Measurements from ENCODE around the gene TNP2.
A peak's percentile ranks its signal among the peaks of the same experiment; 100 is the strongest.

TNP2 gene

DNA sequence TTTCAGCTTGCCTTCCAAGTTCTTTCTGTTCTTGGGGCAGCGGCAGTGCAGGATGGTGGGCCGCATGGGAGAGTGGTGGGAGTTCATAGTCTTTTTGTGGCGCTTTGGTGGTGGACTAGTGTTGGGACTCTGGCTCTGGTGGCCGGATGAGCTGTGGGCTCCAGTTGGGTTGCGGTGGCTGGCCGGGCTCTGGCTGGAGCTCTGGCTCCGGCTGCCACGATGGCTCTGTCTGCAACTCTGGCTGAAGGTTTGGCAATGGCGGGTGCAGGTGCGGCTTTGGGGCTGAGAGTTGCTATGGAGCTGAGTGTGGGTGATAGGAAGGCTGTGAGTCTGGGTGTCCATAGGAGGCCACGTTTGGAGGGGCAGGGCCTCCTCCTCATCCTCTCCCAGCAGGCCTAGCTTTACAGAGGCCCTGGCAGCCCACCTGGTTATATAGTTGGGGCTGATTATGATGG, at the start of gene TNP2:
TNP2 (minus strand) TSS at position 405 of the 455 bp plus-strand sequence; CDS start at position 342, 63 bp downstream.
- no peak for DNase-seq

DNA sequence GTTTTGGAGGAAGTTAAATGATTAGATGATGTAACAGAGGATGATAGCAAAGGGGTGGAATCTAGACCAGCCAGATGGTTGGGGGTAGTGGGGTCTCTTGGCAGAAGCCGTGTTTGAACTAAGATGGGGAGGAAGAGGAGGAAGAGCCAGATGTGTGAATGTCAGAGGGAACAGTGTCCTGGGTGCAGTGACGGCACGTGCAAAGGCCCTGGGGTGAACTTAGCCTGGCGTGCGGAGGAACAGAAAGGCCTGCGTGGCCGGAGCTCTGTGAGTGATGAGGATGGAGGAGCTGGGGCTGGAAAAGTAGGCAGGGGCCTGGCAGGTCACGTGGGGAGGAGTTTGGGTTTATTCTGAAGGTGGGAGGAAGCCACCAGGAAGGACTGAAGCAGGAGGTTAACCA, 49.7 kb upstream of the TNP2 start:
- DNase-seq: no peak

DNA sequence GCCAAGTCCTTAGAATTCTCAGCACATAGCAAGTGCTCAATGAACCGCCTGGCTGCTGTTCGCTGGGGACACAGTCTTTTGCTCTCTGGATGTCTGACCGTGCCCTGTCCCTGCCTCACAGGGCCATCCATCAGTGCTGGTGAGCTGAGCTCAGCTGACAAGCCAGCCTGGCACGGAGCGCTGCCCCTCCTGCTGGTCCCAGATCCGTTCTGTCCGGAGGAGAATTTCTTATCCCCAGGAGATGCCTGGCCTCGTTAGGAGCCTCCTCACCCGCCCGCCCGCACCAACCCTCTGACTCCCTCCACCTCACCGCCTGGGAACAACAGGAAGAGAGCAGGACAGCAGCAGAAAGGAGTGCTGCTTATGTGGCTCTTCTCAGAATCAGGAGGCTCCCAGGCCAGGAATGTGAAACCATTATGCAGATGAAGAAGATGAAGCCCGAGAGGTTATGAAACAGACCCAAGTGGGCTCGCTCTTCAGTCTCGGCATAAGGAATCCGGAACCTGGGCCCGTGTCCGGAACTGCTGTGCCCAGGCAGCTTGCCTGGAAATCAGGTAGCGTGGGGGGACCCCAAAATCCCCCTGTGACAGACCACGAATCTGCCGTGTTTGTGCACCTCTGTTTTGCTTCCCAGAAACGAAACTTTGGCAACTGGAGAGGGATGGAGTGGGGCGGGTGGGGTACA, 47.3 kb upstream of the TNP2 start:
- DNase-seq: no peak

DNA sequence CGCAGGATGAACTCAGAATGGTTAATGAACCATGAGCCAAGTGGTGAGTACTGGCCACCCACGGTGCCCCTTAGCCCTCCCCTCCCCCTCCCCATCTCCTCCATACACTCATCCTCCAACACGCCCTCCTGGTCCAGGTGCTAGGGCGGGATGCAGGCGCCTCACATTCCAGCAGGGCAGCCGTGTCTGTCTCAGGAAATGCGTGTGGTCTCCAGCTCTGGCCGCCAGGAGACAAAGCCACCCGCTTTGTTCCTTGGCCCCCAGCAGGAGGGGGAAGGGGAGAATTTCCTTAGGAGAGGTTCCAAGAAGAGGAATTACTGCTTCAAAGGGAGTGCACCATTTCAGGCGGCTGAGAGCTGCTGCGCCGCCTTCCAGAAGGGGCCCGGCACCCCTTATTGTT, 46.4 kb upstream of the TNP2 start:
- peak; percentile 35 for DNase-seq

DNA sequence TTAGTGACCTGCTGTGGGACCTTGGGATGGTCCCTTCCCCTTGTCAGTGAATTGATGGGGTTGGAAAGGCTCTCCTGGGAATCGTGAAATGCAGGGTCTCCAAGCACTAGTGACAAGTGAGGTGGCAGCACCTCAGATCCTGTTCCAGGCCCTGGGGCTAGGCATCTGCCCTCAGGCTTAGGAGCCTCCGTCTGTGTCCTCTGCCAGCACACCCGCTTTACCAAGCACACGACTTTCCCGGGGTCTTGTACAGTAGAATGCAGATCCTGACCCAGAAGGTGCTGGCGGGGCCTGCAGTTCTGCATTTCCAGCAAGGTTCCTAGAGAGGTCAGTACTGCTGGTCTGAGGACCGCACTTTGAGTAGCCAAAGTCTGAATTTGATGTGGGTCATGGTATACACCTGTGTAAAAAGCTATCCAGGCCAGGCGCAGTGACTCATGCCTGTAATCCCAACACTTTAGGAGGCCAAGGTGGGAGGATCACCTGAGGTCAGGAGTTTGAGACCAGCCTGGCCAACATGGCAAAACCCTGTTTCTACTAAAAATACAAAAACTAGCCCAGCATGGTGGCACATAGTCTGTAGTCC, 45.3 kb upstream of the TNP2 start:
- no peak for DNase-seq

DNA sequence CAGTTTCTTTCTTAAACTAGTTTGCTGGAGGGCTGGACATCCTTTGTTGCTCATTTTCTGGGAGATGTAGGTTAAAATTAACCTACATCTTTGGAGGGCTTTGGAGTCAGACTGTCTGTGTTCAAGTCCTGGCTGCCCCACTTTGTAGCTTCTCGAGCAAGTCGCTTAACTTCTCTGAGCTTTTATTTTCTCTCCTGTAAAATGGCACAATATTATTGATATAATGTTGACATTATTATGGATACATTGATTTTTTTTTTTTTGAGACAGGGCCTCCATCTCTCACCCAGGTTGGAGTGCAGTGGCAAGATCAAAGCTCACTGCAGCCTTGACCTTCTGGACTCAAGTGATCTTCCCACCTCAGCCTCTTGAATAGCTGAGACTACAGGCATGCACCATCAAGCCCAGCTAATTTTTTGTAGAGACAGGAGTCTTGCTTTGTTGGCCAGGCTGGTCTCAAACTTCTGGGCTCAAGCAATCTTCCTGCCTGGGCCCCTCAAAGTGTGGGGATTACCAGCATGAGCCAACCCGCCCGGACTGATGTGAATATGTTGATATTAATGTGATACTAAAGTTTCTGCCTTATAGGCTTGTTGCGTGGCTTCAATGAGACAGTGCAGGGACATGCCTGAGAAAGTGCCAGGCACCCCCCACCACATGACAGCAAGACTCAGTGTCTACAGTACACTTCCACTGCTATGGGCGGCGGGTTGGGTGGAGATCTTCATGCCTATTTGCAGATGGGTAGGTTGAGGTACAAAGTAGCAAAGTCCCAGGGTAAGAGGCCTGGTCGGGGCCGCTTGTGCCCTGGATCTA, 44.6 kb upstream of the TNP2 start:
- no peak for DNase-seq

DNA sequence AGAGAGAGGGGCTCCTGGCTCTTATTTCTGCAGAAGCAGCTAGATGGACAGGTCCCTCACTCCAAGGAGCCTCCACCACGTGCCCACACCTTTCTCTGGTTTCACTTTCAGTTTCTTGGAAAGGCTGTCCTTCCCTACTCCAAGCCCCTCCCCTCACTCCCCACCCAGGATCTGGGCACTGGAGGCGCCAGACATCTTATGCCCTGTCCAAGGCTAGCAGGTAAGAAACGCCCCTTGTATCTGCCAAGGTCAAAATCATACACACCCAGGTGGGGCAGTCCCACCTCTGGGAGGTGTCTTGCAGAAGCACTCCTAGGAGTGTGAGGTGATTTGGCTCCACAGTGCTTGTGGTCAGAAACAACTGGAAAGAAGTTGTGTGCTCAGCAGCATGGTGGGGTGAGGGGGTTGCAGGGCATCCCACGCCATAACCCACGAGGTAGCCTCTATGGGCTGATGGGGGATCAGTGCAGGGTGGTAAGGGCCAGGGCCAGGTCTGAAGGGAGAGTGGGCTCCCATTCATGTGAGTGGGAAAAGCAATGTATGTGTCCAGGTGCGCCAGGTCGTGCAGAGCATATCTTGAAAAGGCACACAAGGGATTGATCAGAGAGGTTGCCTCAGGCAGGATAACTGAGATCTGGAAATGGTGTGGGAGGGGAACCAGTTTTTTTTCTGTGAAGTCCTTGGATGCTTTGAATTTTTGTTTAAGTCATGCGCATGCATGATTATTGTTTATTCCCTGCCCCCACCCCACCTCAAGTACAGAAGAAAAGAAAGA, 43.8 kb upstream of the TNP2 start:
- peak; percentile 77 for DNase-seq

DNA sequence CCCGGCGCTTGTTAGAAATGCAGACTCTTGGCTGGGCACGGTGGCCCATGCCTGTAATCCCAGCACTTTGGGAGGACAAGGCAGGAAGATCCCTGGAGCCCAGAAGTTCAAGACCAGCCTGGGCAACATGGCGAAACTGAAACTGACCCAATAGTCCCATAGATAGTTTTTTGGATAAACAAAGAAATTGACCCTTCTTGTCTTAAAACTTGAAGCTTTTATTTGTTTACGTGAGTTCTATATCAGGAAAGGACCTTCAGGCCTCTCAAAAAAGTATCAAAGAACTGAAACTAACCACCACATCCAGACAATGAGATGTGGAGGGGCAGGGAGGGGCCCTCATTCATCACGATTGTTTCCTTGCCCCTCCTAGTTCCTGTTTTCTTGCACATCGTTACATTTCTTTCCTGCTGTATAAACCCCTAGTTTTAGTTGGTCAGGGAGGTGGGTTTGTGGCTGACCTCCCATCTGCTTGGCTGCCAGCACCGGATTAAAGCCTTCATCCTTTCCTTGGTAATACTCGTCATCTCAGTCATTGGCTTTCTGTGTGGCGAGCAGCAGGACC, 42.0 kb upstream of the TNP2 start:
- no peak for DNase-seq

DNA sequence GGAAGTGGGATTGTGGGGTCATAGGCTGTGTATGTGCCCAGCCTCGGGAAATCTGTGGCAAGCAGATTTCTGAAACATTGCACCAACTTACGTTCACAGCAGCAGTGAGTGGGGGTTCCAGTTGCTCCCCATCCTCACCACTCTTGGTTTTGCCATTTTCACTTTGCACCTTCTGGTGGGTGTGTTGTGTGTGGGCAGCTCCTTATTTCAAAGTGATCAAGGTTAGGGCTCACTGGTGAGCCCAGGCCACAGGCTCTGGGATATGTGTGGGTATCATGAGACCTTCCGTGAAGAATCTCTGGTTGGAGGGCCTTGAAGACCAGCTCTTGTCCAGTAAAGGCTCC, 41.5 kb upstream of the TNP2 start:
- no peak for DNase-seq

DNA sequence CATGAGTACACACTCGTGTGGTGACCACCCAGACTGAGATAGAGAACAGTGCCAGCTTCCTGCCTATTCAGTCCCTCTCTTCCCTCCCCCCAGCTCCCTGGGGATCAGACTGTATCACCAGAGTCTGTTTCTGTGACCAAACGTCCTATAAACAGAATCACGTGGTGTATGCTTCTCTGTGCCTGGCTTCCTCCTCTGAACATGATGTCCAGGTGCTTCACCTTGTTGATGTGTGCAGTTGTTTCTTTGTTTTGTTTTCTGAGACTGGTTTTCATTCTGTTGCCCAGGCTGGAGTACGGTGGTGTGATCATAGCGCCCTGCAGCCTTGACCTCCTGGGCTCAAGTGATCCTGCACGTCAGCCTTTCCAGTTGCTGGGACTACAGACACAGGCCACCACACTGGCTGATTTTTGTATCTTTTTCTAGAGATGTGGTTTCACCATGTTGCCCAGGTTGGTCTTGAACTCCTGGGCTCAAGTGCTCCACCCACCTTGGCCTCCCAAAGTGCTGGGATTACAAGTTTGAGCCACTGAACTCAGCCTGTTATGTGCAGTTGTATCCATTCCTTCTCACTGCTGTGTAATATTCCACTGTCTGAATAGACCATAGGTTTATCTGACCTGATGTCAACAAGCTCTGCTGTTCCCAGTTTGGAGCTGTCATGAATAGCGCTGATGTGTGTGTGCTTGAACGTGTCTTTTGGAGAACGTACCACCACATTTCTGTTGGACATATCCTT, 40.9 kb upstream of the TNP2 start:
- DNase-seq: peak; percentile 58

DNA sequence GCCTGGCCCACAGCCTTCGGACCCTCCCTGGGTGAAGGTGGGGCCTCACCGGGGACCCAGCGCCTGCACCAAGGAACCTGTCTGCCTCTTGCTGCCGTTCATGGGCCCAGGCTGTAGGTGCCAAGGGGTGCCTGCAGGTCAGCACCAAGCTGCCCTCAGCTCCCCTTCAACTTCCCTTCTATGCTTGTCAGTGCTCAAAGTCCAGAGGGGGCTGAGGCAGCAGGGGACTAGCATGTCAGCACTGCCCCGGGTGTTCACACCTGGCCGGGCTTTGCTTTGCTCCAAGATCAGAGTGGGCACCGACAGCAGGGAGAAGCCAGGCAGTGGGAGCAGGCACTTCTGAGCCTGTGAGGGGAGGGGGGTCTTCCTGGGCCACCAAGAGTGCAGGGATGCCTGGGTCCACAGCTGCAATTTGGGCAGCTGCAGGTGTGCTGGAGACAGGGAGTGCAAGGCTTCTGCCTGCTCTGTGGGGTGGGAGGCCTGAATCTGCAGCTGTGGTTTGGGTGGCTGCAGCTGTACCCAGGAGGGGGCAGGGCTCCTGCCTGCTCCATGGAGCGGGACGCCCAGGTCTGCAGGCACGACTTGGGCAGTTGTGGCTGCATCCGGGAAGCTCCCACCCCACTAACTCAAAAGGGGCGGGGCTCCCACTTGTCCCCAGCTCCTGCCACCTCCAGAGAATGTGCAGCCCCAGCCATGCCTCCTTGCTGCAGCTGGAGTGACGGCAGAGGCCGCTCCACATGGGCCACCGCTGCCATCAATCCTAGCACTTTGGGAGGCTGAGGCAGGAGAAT, 39.6 kb upstream of the TNP2 start:
- no peak for DNase-seq

DNA sequence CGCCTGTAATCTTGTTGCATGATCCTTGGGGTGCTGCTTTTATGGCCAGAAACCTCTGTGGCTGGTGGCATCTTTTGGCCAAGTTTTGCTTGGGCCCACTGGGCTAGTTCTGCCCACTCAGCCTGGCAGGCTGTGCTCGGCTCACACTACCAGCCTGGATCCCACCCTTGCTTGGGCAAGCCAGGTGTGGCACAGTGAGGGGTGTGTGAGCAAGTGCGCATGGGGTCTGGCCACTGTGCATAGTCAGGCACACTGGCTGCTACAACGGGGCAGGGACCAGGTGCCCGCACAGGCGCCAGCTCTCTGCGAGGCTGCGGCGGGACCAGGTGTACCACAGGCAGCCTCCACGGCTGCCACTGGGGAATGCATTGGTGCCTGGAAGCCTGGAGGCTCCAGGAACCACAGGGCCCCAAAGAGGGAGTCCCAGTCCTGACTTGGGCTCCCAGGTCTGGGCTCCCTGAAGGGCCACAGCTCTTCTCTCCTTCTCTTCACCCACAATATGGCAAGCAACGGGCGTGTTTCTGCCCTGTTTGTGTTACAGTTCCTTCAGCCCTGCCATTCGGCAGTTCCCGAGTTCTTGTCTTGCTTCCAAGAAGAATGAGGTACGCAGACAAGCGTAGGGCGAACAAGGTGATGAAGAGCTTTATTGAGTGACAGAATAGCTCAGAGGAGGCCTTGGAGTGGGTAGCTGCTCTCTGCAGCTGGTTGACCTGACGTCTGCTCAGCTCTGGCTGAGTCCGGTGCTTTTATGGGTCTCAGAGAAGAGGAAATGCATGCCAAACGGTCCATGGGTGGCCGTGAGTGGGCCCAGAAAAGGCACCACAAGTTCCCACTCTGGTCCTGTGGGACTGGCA, 38.7 kb upstream of the TNP2 start:
- no peak for DNase-seq

DNA sequence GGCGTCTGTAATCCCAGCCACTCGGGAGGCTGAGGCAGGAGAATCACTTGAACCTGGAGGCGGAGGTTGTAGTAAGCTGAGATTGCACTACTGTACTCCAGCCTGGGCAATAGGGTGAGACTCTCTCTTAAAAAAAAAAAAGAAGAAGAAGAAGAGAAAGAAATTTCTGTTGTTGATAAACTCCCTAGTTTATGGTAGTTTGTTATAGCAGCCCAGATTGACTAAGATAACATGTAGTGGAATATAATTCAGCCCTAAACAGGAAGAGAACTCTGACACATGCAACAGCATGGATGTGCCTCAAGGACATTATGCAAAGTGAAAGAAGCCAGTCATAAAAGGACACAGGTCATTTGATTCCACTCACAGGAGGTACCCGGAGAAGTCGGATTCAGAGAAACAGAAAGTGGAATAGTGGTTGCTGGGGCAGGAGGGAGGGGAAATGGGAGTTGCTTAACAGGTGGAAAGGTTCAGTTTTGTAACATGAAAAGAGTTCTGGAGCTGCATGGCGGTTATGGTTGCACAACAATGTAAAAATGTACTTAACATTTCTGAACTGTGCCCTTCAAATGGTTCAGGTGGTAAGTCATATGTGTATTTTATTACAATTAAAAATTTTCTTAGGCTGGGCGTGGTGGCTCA, 38.0 kb upstream of the TNP2 start:
- no peak for DNase-seq

DNA sequence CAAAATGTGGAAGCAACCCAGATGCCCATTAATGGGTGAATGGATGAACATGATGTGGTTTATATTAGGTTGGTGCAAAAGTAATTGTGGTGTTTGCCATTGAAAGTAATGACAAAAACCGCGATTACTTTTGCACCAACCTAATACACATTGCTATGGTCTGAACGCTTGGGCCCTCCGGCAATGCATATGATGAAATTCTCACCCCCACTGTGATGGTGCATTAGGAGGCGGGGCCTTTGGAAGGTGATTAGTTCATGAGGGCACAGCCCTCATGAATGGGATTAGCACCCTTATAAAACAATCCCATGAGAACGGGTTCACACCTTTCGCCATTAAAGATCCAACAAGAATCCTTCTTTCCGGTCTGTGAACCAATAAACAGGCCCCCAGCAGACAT, 37.3 kb upstream of the TNP2 start:
- DNase-seq: no peak

DNA sequence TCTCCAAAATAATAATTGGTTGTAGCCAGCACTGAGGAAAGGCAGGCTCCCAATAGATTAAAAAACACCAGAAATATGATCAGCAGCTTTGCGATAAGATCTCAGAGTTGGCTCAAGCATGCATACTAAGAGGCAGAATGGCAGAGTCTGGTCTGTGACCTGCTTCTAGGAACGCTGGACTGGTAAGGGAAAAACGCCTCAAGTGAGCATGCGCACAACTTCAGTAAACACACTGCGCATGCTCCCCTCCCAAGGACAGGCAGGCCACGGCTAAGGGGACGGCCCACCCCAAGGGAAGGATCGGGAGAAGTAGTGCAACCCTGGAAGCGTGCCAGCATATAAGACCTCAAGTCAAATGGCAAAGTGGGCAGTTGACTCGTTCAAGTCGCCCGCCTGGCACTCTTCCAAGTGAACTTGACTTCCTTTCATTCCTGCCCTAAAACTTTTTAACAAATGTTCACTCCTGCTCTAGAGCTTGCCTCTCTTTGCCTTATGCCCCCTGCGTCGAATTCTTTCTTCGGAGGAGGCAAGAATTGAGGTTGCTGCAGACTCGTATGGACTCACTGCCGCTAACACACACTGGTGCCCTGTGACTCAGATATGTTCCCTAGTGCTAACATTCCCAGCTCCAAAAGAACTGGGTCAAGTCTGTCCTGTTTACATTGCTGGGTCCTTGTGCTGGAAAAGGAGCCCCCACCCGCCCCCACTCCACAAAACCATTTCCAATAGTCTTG, 34.4 kb upstream of the TNP2 start:
- DNase-seq: peak; percentile 55

DNA sequence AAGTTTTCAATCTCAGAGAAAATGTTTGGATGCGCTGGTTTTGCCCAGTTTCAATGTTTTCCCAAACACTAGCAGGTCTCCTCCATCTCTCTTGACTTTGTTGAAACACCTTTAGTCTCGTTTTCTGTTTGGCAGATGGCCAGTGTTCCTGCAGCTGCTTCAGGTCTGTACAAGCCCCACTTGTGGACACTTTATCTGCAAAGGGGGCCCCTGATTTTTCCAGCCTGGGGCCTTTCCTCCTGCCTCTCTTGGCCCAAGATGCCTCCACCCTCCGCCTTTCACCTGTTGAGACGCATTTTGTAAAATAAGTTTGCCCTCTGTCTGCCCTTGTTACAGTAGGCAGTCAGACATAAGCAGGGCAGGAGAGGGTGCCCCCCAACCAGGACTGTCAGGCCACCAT, 33.9 kb upstream of the TNP2 start:
- peak; percentile 83 for DNase-seq

DNA sequence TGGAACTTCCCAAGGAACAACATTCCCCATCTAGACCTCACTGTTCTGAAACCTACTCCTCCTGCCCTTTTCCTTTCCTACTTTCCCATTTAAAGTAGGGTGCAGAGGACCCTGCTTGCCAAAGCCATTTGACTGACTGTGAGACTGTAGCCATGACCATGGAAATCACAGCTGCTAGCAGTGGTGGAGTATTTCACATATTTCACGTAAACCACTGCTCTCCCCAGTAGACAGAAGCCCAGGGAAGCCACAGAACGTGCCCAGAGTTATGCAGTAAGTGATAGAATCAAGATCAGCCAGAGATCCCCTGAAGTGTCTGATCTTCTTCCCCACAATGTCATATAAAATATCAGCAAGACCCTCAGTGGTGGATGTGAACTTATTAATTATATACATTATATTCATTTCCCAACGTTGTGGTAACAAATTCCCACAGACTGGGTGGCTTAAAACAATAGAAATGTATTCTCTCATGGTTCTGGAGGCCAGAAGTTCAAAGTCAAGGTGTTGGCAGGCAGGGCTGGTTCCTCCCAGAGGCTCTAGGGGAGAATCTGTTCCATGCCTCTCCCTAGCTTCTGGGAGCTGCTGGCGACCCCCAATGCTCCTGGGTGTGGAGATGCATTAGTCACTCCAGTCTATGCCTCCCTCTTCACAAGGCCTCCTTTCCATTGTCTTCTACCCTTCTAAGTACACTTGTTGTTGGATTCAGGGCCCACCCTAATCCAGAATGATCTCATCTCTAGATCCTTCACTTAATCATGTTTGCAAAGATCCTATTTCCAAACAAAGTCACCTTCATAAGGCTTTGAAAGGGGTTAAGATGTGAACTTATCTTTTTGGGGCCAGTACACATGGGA, 32.7 kb upstream of the TNP2 start:
- no peak for DNase-seq

DNA sequence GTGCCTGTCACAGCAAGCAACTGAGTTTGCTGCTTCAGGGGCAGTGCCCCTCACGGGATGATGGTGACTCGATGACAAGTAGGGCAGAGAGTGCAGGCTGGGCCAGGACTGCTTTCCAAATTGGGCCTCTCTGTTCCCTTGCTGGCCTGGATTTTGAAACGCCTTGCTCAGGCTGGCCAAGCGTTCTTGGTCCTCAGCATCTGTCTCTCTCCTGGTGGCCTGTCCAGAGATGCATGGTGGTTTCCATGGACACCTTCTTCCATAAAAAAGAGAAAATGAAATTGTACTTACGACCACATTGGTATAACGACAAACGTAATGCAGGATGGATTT, 31.4 kb upstream of the TNP2 start:
- DNase-seq: no peak

Measured in NCI-H69 (cell line).